Chondrocyte (in vitro differentiated cells): ENCODE data around the gene SIN3A. TPM values are rescaled to one million over a fixed set of nuclear protein-coding genes. Genes with fewer than 3 reads are reported as not detected.
A peak's percentile ranks its signal among the peaks of the same experiment; 100 is the strongest.

Experiments
- DNase-seq: peaks from one replicate; pipeline ENCODE4 v3.0.0; 2021; ENCODE audit warnings: mixed read lengths, low spot score
- H3K27ac Mint-ChIP-seq: one replicate; pipeline ENCODE4 v1.8.0; 2021; ENCODE audit warnings: mild to moderate bottlenecking, moderate library complexity, mixed read lengths; ENCODE audit not compliant: unreplicated experiment
- H3K27me3 Mint-ChIP-seq: 2 replicates; pipeline ENCODE4 v1.8.0; 2021; ENCODE audit warnings: low read depth, mixed read lengths
- H3K36me3 Mint-ChIP-seq: 2 replicates; pipeline ENCODE4 v1.8.0; 2021; ENCODE audit warnings: low read depth, mixed read lengths
- H3K4me1 Mint-ChIP-seq: 2 replicates; pipeline ENCODE4 v1.8.0; 2021; ENCODE audit warnings: low read depth, mild to moderate bottlenecking, mixed read lengths
- H3K4me3 Mint-ChIP-seq: one replicate; pipeline ENCODE4 v1.8.0; 2021; ENCODE audit warnings: mild to moderate bottlenecking, moderate library complexity, mixed read lengths; ENCODE audit not compliant: unreplicated experiment
- H3K9me3 Mint-ChIP-seq: 2 replicates; pipeline ENCODE4 v1.8.0; 2021; ENCODE audit warnings: low read depth, mixed read lengths
- CTCF ChIP-seq: fragments of 200-600 bp; sonication (generic); IDR thresholded peaks from 2 replicates; pipeline ENCODE4 v1.5.0; 2021; ENCODE audit warnings: antibody characterized with exemption, mild to moderate bottlenecking, moderate library complexity
- total RNA-seq: library from RNA; stranded (reverse); gene quantifications from 3 replicates; pipeline ENCODE4 v1.2.1, GENCODE V29; 2021

SIN3A gene
- total RNA-seq, 1 donor from 2014 or later, result 44.9 TPM

- Mint-ChIP-seq H3K4me3 (no peak overlapping the region), H3K27me3 (no peaks in the 10 kb centered on the region), H3K4me1 (peaks cover 19% of the 10 kb centered on the region), H3K27ac (no peak overlapping the region), H3K9me3 (no peaks in the 10 kb centered on the region), H3K36me3 (peaks cover 22% of the 10 kb centered on the region)
- no peak for TF ChIP-seq CTCF
- no peak for DNase-seq
Measured at GRCh38 chr15:75371901-75372688, 79.4 kb downstream of the SIN3A start.

- DNase-seq, result no peak
- Mint-ChIP-seq H3K27ac (no peak overlapping the region), H3K4me3 (no peak overlapping the region), H3K4me1 (peaks cover 23% of the 10 kb centered on the region), H3K36me3 (peaks cover 21% of the 10 kb centered on the region), H3K27me3 (no peaks in the 10 kb centered on the region), H3K9me3 (no peaks in the 10 kb centered on the region)
- TF ChIP-seq CTCF, result no peak
Measured at GRCh38 chr15:75371486-75371885, 80.0 kb downstream of the SIN3A start.

- H3K36me3 Mint-ChIP-seq, result peaks cover 12% of the 10 kb centered on the region
Measured at GRCh38 chr15:75369897-75370581, 81.5 kb downstream of the SIN3A start.

GRCh38 chr15:75368689-75369239 lies 82.7 kb downstream of the SIN3A start:
- H3K36me3 Mint-ChIP-seq, result peaks cover 4% of the 10 kb centered on the region
- H3K4me1 Mint-ChIP-seq, result peaks cover 23% of the 10 kb centered on the region
- peak overlapping the region; percentile 85 for H3K4me3 Mint-ChIP-seq
- no peak for DNase-seq
- no peaks in the 10 kb centered on the region for H3K9me3 Mint-ChIP-seq
- TF ChIP-seq CTCF, result no peak
- H3K27ac Mint-ChIP-seq, result peak overlapping the region; percentile 95
- H3K27me3 Mint-ChIP-seq, result no peaks in the 10 kb centered on the region

More at GRCh38 chr15:75369897-75370581, 81.5 kb downstream of the SIN3A start:
- Mint-ChIP-seq H3K27ac (peak overlapping the region; percentile 95), H3K27me3 (no peaks in the 10 kb centered on the region), H3K4me1 (peaks cover 23% of the 10 kb centered on the region), H3K4me3 (peak overlapping the region; percentile 85), H3K9me3 (no peaks in the 10 kb centered on the region)
- DNase-seq, result no peak
- TF ChIP-seq CTCF, result no peak

- Mint-ChIP-seq H3K4me3 (peak within 1 kb of the TSS; percentile 85), H3K27me3 (no peaks in the 10 kb centered on the region), H3K4me1 (peaks cover 23% of the 10 kb centered on the region), H3K9me3 (no peaks in the 10 kb centered on the region), H3K27ac (peak within 1 kb of the TSS; percentile 95), H3K36me3 (peaks cover 4% of the 10 kb centered on the region)
- peak; percentile 98 for DNase-seq
- TF ChIP-seq CTCF, result peak; percentile 86
Measured at GRCh38 chr15:75367913-75368688, 83.4 kb downstream of the SIN3A start, which contains the start of gene MAN2C1. MAN2C1 (minus strand) TSS chr15:75368607; CDS start chr15:75368583, 24 bp downstream.
